HG02798 (cell line): Measurements from ENCODE around the gene CDH12.
A peak's percentile ranks its signal among the peaks of the same experiment; 100 is the strongest.
"Not testable (repeated sequence)": the region's sequence is repeated elsewhere in the genome, so short reads cannot be mapped to it uniquely, and the experiment has no call there.

ENCODE experiments used
- ATAC-seq: cut with Tn5 transposase; IDR thresholded peaks from one replicate; pipeline ENCODE4 v1.9.1; 2021; ENCODE audit warnings: mild to moderate bottlenecking; ENCODE audit not compliant: unreplicated experiment, poor library complexity

CDH12 gene

GRCh38 chr5:22852807-22853660, at the start of gene CDH12:
Gene CDH12, minus strand, starts transcription at chr5:22853344.
- ATAC-seq: peak; percentile 47

- ATAC-seq: no peak
Observed at GRCh38 chr5:22901885-22902284, 48.7 kb upstream of the CDH12 start.

DNA sequence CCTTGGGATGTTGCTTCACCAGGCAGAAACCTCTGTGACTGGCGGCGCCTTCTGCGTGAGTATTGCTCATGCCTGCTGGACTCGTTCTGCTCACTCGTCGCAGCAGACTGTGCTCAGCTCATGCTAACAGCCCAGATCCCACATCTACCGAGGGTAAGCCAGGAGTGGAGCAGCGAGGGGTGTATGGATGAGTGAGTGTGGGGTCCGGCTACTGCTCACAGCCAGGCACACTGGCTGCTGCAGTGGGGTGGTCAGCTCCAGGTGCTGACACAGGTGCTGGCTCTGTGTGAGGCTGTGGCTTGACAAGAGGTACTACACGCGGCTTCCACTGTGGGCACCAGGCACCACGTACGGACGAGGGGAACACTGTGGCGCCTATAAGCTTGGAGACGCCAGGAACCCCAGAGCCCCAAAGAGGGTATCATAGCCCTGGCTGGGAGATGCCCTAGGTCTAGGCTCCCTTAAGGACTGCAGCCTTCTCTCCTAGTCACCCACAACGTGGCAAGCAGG, 47.7 kb upstream of the CDH12 start:
- no peak for ATAC-seq

- ATAC-seq: no peak
Observed at GRCh38 chr5:22899341-22899740, 46.2 kb upstream of the CDH12 start.

- no peak for ATAC-seq
Observed at GRCh38 chr5:22896152-22896551, 43.0 kb upstream of the CDH12 start.

DNA sequence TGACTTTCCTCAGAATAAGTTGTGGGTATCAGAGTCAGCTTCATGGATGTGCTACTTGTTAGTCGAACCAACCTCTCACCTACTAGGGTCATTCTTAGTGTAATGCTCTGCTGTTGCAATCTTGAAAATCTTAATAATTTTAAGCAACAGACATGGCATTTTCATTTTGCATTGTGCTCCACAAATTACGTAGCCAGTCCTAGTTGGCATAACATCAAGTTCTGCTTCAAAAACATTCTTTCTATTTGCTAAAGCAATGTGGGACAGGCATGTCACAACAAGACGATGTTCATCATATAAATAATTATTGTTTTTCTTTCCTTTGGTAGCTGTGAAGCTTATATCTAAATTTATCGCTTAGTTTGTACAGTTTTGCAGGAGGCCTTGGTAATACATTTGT, 39.3 kb upstream of the CDH12 start:
- no peak for ATAC-seq

DNA sequence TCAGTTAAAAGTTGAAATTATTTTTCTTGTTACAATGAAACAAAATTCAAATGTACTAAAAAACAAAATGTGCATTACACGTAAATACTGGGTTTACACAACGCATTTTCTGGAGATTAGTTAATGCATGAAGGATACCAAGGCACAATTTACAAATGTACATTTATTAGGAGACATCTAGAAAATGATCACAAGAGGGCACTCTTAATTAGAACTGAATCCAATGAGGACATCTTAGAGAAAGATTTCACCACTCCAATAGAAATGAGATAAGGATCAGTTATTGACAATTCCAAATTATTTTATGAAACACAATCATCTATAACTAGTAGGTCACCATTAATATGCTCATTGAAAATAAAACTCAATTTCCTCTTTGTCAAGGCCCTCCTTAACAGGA, 36.6 kb upstream of the CDH12 start:
- no peak for ATAC-seq

DNA sequence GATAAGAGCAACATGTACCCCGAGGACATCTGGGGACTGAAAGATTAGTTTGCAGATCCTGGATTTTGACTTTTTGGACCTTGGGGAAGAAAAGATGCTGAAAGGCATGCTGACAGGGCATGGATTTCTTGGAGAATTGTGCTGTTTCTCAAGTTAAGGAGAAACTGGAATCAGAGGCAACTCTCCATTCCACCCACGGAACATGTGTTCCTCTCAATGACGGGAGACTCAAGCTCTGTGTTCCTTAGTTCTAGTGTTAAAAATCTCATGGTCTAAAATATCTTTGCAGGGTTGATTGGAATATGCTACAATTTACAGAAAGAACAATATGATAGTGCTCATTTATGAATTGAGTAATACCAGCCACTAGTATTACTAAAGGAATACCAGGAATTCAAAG, 34.4 kb upstream of the CDH12 start:
- ATAC-seq: no peak

DNA sequence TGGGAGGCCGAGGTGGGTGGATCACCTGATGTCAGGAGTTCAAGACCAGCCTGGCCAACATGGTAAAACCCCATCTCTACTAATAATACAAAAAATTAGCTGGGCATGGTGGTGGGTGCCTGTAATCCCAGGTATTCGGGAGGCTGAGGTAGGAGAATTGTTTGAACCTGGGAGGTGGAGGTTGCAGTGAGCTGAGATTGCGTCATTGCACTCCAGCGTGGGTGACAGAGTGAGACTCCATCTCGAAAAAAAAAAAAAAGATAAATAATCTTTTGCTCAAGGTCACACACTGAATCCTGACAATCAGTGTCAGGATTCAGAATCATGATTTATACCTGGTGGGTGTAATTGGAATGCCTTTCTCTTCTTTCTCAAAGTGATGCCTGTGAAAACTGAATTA, 5.8 kb upstream of the CDH12 start:
- ATAC-seq: not testable (repeated sequence)

DNA sequence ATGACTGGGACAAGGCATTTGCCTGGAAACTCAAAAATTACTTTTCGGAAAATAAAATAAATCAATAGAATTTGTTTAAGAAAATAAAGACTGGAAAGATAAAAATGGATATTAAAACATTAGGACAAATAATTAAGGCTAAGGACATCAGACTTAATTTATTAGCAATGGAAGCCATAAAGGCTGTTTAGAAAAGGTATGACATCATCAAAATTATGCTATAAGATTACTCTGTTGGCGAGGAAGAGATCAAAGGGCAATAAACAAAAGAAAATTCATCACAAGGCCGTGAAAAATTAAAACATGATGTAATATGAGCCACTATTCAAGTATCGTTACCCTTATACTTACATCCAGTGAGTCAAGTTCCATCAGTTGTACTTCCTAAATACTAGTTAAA, 2.7 kb upstream of the CDH12 start:
- no peak for ATAC-seq

- no peak for ATAC-seq
Observed at GRCh38 chr5:22850981-22851380, 2.2 kb downstream of the CDH12 start.

- no peak for ATAC-seq
Observed at GRCh38 chr5:22846693-22847092, 6.5 kb downstream of the CDH12 start.

DNA sequence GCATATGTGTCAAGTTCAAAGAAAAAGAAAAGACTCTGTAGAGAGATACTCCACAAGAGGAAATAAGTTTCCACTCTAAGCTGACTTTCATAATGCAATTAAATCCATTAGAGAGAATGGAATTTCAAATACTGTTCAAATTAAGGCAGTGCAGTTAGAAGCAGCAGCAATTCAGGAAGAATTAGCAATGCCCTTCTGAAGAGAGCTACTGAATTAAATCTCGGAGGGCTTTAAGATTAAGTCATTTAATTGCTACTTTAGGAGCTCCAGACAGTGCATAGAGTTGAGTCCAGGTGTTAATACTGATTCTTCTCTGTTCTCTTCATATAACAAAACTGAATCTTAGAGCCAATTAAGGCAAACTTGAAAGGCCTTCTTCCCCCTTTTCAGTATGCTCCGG, 8.5 kb downstream of the CDH12 start:
- no peak for ATAC-seq

- no peak for ATAC-seq
Observed at GRCh38 chr5:22844155-22844554, 9.0 kb downstream of the CDH12 start.

GRCh38 chr5:22842574-22842973, 10.6 kb downstream of the CDH12 start:
- ATAC-seq: no peak

DNA sequence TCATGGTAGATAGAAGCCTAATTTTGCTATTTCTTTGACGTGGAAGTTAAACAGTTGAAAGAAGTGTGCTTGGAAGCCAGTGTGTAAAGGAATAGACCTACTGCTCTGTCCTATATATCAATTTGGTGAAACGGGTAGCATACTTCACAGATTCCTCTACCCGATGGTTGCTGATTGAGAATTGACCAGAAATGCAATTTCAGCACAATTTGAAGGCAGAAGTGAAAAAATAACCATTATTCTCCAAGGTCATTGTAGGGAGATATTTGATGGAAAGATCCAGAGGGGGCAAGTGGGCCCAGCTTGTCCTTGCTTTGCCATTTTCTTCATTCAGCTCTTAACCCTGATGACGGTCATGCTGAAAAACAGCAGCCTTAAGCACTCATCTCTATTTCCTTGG, 15.3 kb downstream of the CDH12 start:
- ATAC-seq: no peak

GRCh38 chr5:22835686-22836085, 17.5 kb downstream of the CDH12 start:
- ATAC-seq: no peak

DNA sequence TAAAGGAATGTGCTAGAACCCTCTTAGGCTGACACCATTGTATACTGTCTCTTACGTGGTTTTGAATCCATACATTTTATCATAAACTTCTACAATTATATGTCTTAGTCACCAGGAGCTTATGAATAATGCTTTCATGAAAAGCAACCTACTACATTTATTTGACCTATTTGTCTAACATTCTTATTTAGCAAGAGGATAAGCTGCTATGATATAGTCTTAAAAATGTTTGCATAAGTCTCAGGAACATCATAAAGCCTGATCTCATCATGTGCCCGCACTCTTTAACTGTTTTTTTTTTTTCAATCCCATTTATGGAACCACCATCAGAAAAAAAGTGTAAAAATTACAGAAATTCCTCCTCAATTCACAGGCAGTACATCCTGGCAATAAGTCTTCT, 59.7 kb downstream of the CDH12 start:
- no peak for ATAC-seq

- no peak for ATAC-seq
Observed at GRCh38 chr5:22787807-22788206, 65.3 kb downstream of the CDH12 start.

DNA sequence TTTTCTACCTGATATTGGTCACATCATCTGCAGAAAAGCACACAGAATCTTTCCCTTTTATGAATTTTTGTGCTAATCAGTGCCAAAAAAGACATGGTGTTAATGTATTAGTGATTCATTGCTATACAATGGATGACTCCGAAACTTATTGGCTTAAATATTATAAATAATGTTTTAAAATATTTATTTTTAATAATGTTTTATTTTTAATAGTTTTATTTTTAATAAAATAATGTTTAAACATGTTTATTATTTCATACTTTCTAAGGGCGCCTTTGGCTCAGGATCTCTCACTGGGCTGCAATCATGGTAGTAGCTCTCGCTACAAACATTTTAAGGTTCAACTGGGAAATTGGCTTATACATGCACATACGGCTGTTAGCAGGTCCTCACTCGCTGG, 65.7 kb downstream of the CDH12 start:
- ATAC-seq: no peak

- ATAC-seq: no peak
Observed at GRCh38 chr5:22780756-22781155, 72.4 kb downstream of the CDH12 start.

GRCh38 chr5:22779499-22779898, 73.6 kb downstream of the CDH12 start:
- no peak for ATAC-seq
